Hematopoietic multipotent progenitor cell (in vitro differentiated cells): Measurements from ENCODE around the gene NOS3. TPM values are rescaled to one million over a fixed set of nuclear protein-coding genes. Genes with fewer than 3 reads are reported as not detected.

Source experiments
- DNase-seq, 3 donors: peaks; one replicate each; pipeline ENCODE4 v3.0.0-alpha.2; 2011 to 2015; ENCODE audit warnings: low read depth in 2 of 3, low spot score in 2 of 3
- total RNA-seq: library from RNA; depleted of rRNA; stranded (reverse); fragments of >200 nt; gene quantifications from one replicate; pipeline ENCODE4 v1.2.3, GENCODE V29; 2012

Gene NOS3
- total RNA-seq, 1 donor: 0.27 TPM

GRCh38 chr7:151053096-151053495 lies 62.3 kb downstream of the NOS3 start:
- DNase-seq: no peak

GRCh38 chr7:151053751-151054150 lies 62.9 kb downstream of the NOS3 start:
- DNase-seq: no peak

- DNase-seq: no peak
Observed at GRCh38 chr7:151056283-151056665, 65.5 kb downstream of the NOS3 start.

- DNase-seq: no peak
Observed at GRCh38 chr7:151056666-151057505, 66.1 kb downstream of the NOS3 start.

- DNase-seq: no peak
Observed at GRCh38 chr7:151057506-151057988, 66.7 kb downstream of the NOS3 start, which contains the start of gene CDK5. CDK5 (minus strand) TSS chr7:151057897; CDS start chr7:151057848, 49 bp downstream.

GRCh38 chr7:151057989-151058780 lies 67.4 kb downstream of the NOS3 start:
- peak; percentile 92 to 99 (median 99) for DNase-seq

- DNase-seq: no peak
Observed at GRCh38 chr7:151058781-151059366, 68.1 kb downstream of the NOS3 start.

- peak in 2 of 3 donors; percentile 63 to 74 for DNase-seq
Observed at GRCh38 chr7:151059367-151060112, 68.7 kb downstream of the NOS3 start, which contains the start of gene SLC4A2. SLC4A2 (plus strand) TSS chr7:151059589; CDS start chr7:151061988, 2,399 bp downstream.

GRCh38 chr7:151060113-151060415 lies 69.2 kb downstream of the NOS3 start:
- no peak for DNase-seq

GRCh38 chr7:151060416-151061212 lies 69.8 kb downstream of the NOS3 start:
- peak in 1 of 3 donors; percentile 24 for DNase-seq

GRCh38 chr7:151061213-151062110 lies 70.6 kb downstream of the NOS3 start:
- no peak for DNase-seq

- DNase-seq: no peak
Observed at GRCh38 chr7:151062111-151062398, 71.2 kb downstream of the NOS3 start.

- no peak for DNase-seq
Observed at GRCh38 chr7:151062399-151063211, 71.8 kb downstream of the NOS3 start.

GRCh38 chr7:151063212-151063561 lies 72.4 kb downstream of the NOS3 start:
- no peak for DNase-seq
